ENCODE results near the gene TSPEAR.

GRCh38 chr21:44539991-44540666 is 171.2 kb downstream of the TSPEAR start, which contains the start of gene KRTAP10-1:
- TF ChIP-seq CTCF (IDR thresholded peaks at IDR 0.05; ENCODE audit: low read depth, low read length, poor library complexity, severe bottlenecking) (no peak), EZH2phosphoT487 (IDR thresholded peaks at IDR 0.05; ENCODE audit: borderline replicate concordance, low read length) (no peak)

Data from DOHH2 (cell line).